GM23338 (cell line): Measurements from ENCODE around the gene PEPD. TPM values are rescaled to one million over a fixed set of nuclear protein-coding genes. Genes with fewer than 3 reads are reported as not detected.

ENCODE experiments used
- ATAC-seq: fragments of 200-7000 bp; cut with Tn5 transposase; 3 replicates; pipeline ENCODE4 v1.9.1; 2020
- DNase-seq: peaks from one replicate; pipeline ENCODE4 v3.0.0-alpha.2; 2015; ENCODE audit warnings: low spot score
- H2AFZ ChIP-seq: fragments of 200-600 bp; sonication (generic); 2 replicates; pipeline ENCODE4 v1.8.0; 2016; ENCODE audit warnings: antibody characterized with exemption, mild to moderate bottlenecking, moderate library complexity
- H3F3A ChIP-seq: fragments of 200-600 bp; sonication (generic); replicated peaks from 2 replicates; pipeline ENCODE4 v1.8.0; 2017; ENCODE audit warnings: antibody characterized with exemption, mixed run types, low read depth
- H3K27ac ChIP-seq: fragments of 200-600 bp; sonication (generic); 2 replicates; pipeline ENCODE4 v1.6.1; 2016; ENCODE audit warnings: low read depth
- H3K27me3 ChIP-seq: fragments of 200-600 bp; sonication (generic); 2 replicates; pipeline ENCODE4 v1.8.0; 2016; ENCODE audit warnings: mild to moderate bottlenecking, mixed run types, moderate library complexity; ENCODE audit not compliant: insufficient read depth
- H3K36me3 ChIP-seq: fragments of 200-600 bp; sonication (generic); 2 replicates; pipeline ENCODE4 v1.8.0; 2016; ENCODE audit warnings: mild to moderate bottlenecking; ENCODE audit not compliant: insufficient read depth
- H3K4me1 ChIP-seq: fragments of 200-600 bp; sonication (generic); 2 replicates; pipeline ENCODE4 v1.8.0; 2016; ENCODE audit warnings: mild to moderate bottlenecking, moderate library complexity; ENCODE audit not compliant: insufficient read depth
- H3K4me2 ChIP-seq: fragments of 200-600 bp; sonication (generic); 2 replicates; pipeline ENCODE4 v1.7.1; 2017; ENCODE audit warnings: mixed run types
- H3K4me3 ChIP-seq: fragments of 200-600 bp; sonication (generic); 2 replicates; pipeline ENCODE4 v1.6.1; 2016; ENCODE audit warnings: mixed run types
- H3K79me2 ChIP-seq: fragments of 200-600 bp; sonication (generic); replicated peaks from 2 replicates; pipeline ENCODE4 v1.8.0; 2017; ENCODE audit warnings: mild to moderate bottlenecking; ENCODE audit not compliant: insufficient read depth
- H3K9me2 ChIP-seq: fragments of 200-600 bp; sonication (generic); 2 replicates; pipeline ENCODE4 v1.8.0; 2017; ENCODE audit not compliant: insufficient read depth
- H4K20me1 ChIP-seq: fragments of 200-600 bp; sonication (generic); replicated peaks from 2 replicates; pipeline ENCODE4 v1.8.0; 2017; ENCODE audit warnings: mild to moderate bottlenecking; ENCODE audit not compliant: insufficient read depth
- H3K27ac Mint-ChIP-seq: 2 replicates; pipeline ENCODE4 v1.8.0; 2020; ENCODE audit warnings: inconsistent platforms, mild to moderate bottlenecking, moderate library complexity, mixed read lengths
- H3K27me3 Mint-ChIP-seq: 3 replicates; pipeline ENCODE4 v1.8.0; 2022; ENCODE audit warnings: low read depth, mild to moderate bottlenecking, moderate library complexity, mixed read lengths, inconsistent platforms; ENCODE audit not compliant: insufficient read depth, poor library complexity
- H3K36me3 Mint-ChIP-seq: 3 replicates; pipeline ENCODE4 v1.8.0; 2021; ENCODE audit warnings: low read depth, mild to moderate bottlenecking, inconsistent platforms, moderate library complexity, mixed read lengths
- H3K4me1 Mint-ChIP-seq: 3 replicates; pipeline ENCODE4 v1.8.0; 2020; ENCODE audit warnings: mild to moderate bottlenecking, inconsistent platforms, mixed read lengths
- H3K4me3 Mint-ChIP-seq: 3 replicates; pipeline ENCODE4 v1.8.0; 2021; ENCODE audit warnings: moderate library complexity, mild to moderate bottlenecking, inconsistent platforms, mixed read lengths
- H3K9me3 Mint-ChIP-seq: 3 replicates; pipeline ENCODE4 v1.8.0; 2020; ENCODE audit warnings: moderate library complexity, mild to moderate bottlenecking, inconsistent platforms, mixed read lengths
- CREB1 ChIP-seq: fragments of 250-450 bp; sonication (Bioruptor Pico); IDR thresholded peaks from 2 replicates; pipeline ENCODE4 v1.5.0; 2020; ENCODE audit warnings: low read depth, mild to moderate bottlenecking, moderate library complexity
- EZH2 ChIP-seq: fragments of 200-600 bp; sonication (generic); IDR thresholded peaks from one replicate; pipeline ENCODE4 v1.8.0; 2017; ENCODE audit warnings: antibody characterized with exemption, mild to moderate bottlenecking, low read depth; ENCODE audit not compliant: unreplicated experiment
- EZH2phosphoT487 ChIP-seq: fragments of 200-600 bp; sonication (generic); IDR thresholded peaks from one replicate; pipeline ENCODE4 v1.8.1; 2018; ENCODE audit warnings: antibody characterized with exemption; ENCODE audit not compliant: unreplicated experiment
- JUNB ChIP-seq: IDR thresholded peaks from one replicate; pipeline ENCODE4 v1.6.1; 2016; ENCODE audit warnings: antibody characterized with exemption; ENCODE audit not compliant: unreplicated experiment
- NANOG ChIP-seq: IDR thresholded peaks from 2 replicates; pipeline ENCODE4 v1.6.1; 2016; ENCODE audit warnings: antibody characterized with exemption, borderline replicate concordance
- POLR2AphosphoS5 ChIP-seq: IDR thresholded peaks from 2 replicates; pipeline ENCODE4 v1.6.1; 2016; ENCODE audit warnings: antibody characterized with exemption, low read depth
- STAT1 ChIP-seq: IDR thresholded peaks from one replicate; pipeline ENCODE4 v1.6.1; 2016; ENCODE audit warnings: antibody characterized with exemption; ENCODE audit not compliant: unreplicated experiment
- ZNF114 ChIP-seq: fragments of 250-450 bp; sonication (Bioruptor Pico); IDR thresholded peaks from 2 replicates; pipeline ENCODE4 v1.5.0; 2020; ENCODE audit warnings: mild to moderate bottlenecking, moderate library complexity
- ZNF331 ChIP-seq: fragments of 250-450 bp; sonication (Bioruptor Pico); IDR thresholded peaks from 2 replicates; pipeline ENCODE4 v1.5.0; 2020; ENCODE audit warnings: low read depth, mild to moderate bottlenecking, moderate library complexity
- polyA plus RNA-seq: library from polyadenylated mRNA; unstranded; fragments of >200 nt; fragmentation: Nextera tagmentation; extraction: Ambion mirVana; gene quantifications from 2 replicates; pipeline ENCODE4 v1.2.1, GENCODE V29; 2016
- total RNA-seq: library from RNA; depleted of rRNA; stranded (reverse); fragments of >200 nt; shearing (Covaris generic); gene quantifications from 2 replicates; pipeline ENCODE4 v1.2.3, GENCODE V29; 2014
- TF ChIP-seq, protein P1 (sequence below): fragments of 250-450 bp; sonication (Bioruptor Pico); IDR thresholded peaks from 2 replicates; pipeline ENCODE4 v1.5.0; 2020; ENCODE audit warnings: mild to moderate bottlenecking, moderate library complexity
- TF ChIP-seq, protein P2 (sequence below), 2 experiments: fragments of 200-600 bp in 1 of 2; sonication (generic) in 1 of 2; conservative IDR thresholded peaks; 2 replicates each; pipeline versions ENCODE4 v1.5.1 to v1.6.1; 2016 to 2017; ENCODE audit warnings: antibody characterized with exemption in 2 of 2, low read depth in 2 of 2, mild to moderate bottlenecking in 2 of 2, moderate library complexity in 1 of 2
- TF ChIP-seq, protein P3 (sequence below): IDR thresholded peaks from 2 replicates; pipeline ENCODE4 v1.6.1; 2016; ENCODE audit warnings: antibody characterized with exemption
- TF ChIP-seq, protein P4 (sequence below): IDR thresholded peaks from one replicate; pipeline ENCODE4 v1.6.1; 2018; ENCODE audit warnings: antibody characterized with exemption; ENCODE audit not compliant: unreplicated experiment

Gene PEPD
- total and polyA plus RNA-seq, 2 experiments from 2014 or later: 81.7 to 89.2 TPM

DNA sequence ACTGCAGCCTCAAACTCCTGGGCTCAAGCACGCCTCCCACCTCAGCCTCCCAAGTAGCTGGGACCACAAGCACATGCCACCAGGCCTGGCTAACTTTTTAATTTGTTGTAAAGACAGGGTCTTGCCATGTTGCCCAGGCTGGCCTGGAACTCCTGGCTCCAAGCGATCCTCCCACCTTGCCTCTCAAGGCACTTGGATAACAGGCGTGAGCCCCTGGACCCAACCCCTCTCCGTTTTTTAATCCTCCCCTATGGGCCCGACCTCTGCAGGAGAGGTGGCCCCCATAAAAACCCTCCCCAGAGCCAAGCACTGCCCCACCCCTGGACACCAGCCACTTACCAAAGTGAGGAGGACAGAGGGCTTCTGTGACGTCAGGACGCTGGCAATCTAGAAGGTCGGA lies 28.6 kb downstream of the PEPD start:
- DNase-seq (no peak), ATAC-seq (no peak)
- Histone ChIP-seq H3K79me2 (no peaks in the 10 kb centered on the region), H4K20me1 (no peaks in the 10 kb centered on the region; the same call in 1 of the 2 replicates), H3K4me1 (no peaks in the 10 kb centered on the region), H3K27me3 (no peaks in the 10 kb centered on the region), H3K4me3 (no peak overlapping the region), H2AFZ (no peak overlapping the region), H3F3A (no peaks in the 10 kb centered on the region), H3K4me2 (no peak overlapping the region), H3K36me3 (no peaks in the 10 kb centered on the region), H3K27ac (no peak overlapping the region), H3K9me2 (no peaks in the 10 kb centered on the region)
- no peaks in the 10 kb centered on the region for H3K4me1 Mint-ChIP-seq
- no peak overlapping the region for H3K27ac Mint-ChIP-seq
- TF ChIP-seq EZH2 (no peak), NANOG (no peak), CREB1 (no peak), STAT1 (no peak), POLR2AphosphoS5 (no peak), ZNF331 (no peak), EZH2phosphoT487 (no peak), JUNB (no peak), ZNF114 (CRISPR knock-in tag) (no peak)
- TF ChIP-seq, protein P1, sequence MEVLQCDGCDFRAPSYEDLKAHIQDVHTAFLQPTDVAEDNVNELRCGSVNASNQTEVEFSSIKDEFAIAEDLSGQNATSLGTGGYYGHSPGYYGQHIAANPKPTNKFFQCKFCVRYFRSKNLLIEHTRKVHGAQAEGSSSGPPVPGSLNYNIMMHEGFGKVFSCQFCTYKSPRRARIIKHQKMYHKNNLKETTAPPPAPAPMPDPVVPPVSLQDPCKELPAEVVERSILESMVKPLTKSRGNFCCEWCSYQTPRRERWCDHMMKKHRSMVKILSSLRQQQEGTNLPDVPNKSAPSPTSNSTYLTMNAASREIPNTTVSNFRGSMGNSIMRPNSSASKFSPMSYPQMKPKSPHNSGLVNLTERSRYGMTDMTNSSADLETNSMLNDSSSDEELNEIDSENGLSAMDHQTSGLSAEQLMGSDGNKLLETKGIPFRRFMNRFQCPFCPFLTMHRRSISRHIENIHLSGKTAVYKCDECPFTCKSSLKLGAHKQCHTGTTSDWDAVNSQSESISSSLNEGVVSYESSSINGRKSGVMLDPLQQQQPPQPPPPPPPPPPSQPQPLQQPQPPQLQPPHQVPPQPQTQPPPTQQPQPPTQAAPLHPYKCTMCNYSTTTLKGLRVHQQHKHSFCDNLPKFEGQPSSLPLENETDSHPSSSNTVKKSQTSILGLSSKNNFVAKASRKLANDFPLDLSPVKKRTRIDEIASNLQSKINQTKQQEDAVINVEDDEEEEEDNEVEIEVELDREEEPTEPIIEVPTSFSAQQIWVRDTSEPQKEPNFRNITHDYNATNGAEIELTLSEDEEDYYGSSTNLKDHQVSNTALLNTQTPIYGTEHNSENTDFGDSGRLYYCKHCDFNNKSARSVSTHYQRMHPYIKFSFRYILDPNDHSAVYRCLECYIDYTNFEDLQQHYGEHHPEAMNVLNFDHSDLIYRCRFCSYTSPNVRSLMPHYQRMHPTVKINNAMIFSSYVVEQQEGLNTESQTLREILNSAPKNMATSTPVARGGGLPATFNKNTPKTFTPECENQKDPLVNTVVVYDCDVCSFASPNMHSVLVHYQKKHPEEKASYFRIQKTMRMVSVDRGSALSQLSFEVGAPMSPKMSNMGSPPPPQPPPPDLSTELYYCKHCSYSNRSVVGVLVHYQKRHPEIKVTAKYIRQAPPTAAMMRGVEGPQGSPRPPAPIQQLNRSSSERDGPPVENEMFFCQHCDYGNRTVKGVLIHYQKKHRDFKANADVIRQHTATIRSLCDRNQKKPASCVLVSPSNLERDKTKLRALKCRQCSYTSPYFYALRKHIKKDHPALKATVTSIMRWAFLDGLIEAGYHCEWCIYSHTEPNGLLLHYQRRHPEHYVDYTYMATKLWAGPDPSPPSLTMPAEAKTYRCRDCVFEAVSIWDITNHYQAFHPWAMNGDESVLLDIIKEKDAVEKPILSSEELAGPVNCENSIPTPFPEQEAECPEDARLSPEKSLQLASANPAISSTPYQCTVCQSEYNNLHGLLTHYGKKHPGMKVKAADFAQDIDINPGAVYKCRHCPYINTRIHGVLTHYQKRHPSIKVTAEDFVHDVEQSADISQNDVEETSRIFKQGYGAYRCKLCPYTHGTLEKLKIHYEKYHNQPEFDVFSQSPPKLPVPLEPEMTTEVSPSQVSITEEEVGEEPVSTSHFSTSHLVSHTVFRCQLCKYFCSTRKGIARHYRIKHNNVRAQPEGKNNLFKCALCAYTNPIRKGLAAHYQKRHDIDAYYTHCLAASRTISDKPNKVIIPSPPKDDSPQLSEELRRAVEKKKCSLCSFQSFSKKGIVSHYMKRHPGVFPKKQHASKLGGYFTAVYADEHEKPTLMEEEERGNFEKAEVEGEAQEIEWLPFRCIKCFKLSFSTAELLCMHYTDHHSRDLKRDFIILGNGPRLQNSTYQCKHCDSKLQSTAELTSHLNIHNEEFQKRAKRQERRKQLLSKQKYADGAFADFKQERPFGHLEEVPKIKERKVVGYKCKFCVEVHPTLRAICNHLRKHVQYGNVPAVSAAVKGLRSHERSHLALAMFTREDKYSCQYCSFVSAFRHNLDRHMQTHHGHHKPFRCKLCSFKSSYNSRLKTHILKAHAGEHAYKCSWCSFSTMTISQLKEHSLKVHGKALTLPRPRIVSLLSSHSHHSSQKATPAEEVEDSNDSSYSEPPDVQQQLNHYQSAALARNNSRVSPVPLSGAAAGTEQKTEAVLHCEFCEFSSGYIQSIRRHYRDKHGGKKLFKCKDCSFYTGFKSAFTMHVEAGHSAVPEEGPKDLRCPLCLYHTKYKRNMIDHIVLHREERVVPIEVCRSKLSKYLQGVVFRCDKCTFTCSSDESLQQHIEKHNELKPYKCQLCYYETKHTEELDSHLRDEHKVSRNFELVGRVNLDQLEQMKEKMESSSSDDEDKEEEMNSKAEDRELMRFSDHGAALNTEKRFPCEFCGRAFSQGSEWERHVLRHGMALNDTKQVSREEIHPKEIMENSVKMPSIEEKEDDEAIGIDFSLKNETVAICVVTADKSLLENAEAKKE (CRISPR knock-in tag): no peak
- TF ChIP-seq, protein P2, sequence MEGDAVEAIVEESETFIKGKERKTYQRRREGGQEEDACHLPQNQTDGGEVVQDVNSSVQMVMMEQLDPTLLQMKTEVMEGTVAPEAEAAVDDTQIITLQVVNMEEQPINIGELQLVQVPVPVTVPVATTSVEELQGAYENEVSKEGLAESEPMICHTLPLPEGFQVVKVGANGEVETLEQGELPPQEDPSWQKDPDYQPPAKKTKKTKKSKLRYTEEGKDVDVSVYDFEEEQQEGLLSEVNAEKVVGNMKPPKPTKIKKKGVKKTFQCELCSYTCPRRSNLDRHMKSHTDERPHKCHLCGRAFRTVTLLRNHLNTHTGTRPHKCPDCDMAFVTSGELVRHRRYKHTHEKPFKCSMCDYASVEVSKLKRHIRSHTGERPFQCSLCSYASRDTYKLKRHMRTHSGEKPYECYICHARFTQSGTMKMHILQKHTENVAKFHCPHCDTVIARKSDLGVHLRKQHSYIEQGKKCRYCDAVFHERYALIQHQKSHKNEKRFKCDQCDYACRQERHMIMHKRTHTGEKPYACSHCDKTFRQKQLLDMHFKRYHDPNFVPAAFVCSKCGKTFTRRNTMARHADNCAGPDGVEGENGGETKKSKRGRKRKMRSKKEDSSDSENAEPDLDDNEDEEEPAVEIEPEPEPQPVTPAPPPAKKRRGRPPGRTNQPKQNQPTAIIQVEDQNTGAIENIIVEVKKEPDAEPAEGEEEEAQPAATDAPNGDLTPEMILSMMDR (conservative IDR thresholded peaks at IDR 0.05; ENCODE audit: low read depth in 2 of 2): no peak
- TF ChIP-seq, protein P3, sequence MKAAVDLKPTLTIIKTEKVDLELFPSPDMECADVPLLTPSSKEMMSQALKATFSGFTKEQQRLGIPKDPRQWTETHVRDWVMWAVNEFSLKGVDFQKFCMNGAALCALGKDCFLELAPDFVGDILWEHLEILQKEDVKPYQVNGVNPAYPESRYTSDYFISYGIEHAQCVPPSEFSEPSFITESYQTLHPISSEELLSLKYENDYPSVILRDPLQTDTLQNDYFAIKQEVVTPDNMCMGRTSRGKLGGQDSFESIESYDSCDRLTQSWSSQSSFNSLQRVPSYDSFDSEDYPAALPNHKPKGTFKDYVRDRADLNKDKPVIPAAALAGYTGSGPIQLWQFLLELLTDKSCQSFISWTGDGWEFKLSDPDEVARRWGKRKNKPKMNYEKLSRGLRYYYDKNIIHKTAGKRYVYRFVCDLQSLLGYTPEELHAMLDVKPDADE: no peak
- TF ChIP-seq, protein P4, sequence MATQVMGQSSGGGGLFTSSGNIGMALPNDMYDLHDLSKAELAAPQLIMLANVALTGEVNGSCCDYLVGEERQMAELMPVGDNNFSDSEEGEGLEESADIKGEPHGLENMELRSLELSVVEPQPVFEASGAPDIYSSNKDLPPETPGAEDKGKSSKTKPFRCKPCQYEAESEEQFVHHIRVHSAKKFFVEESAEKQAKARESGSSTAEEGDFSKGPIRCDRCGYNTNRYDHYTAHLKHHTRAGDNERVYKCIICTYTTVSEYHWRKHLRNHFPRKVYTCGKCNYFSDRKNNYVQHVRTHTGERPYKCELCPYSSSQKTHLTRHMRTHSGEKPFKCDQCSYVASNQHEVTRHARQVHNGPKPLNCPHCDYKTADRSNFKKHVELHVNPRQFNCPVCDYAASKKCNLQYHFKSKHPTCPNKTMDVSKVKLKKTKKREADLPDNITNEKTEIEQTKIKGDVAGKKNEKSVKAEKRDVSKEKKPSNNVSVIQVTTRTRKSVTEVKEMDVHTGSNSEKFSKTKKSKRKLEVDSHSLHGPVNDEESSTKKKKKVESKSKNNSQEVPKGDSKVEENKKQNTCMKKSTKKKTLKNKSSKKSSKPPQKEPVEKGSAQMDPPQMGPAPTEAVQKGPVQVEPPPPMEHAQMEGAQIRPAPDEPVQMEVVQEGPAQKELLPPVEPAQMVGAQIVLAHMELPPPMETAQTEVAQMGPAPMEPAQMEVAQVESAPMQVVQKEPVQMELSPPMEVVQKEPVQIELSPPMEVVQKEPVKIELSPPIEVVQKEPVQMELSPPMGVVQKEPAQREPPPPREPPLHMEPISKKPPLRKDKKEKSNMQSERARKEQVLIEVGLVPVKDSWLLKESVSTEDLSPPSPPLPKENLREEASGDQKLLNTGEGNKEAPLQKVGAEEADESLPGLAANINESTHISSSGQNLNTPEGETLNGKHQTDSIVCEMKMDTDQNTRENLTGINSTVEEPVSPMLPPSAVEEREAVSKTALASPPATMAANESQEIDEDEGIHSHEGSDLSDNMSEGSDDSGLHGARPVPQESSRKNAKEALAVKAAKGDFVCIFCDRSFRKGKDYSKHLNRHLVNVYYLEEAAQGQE: no peak
- H3K4me3 Mint-ChIP-seq: no peak overlapping the region
- no peaks in the 10 kb centered on the region for H3K9me3 Mint-ChIP-seq
- H3K36me3 Mint-ChIP-seq: peaks cover 11% of the 10 kb centered on the region; the same call in 2 of the 3 replicates
- H3K27me3 Mint-ChIP-seq: peaks cover 3% of the 10 kb centered on the region
